ENCODE data around the gene CADM4. TPM values are rescaled to one million over a fixed set of nuclear protein-coding genes. Genes with fewer than 3 reads are reported as not detected.
A peak's percentile ranks its signal among the peaks of the same experiment; 100 is the strongest.

The CADM4 gene
- total RNA-seq, 1 donor from 2014 or later = 21.9 TPM

GRCh38 chr19:43674596-43674995 lies 34.9 kb upstream of the CADM4 start:
- no peak overlapping the region for H3K4me3 ChIP-seq (ENCODE audit: low read depth, low read length)
- TF ChIP-seq, protein P1, sequence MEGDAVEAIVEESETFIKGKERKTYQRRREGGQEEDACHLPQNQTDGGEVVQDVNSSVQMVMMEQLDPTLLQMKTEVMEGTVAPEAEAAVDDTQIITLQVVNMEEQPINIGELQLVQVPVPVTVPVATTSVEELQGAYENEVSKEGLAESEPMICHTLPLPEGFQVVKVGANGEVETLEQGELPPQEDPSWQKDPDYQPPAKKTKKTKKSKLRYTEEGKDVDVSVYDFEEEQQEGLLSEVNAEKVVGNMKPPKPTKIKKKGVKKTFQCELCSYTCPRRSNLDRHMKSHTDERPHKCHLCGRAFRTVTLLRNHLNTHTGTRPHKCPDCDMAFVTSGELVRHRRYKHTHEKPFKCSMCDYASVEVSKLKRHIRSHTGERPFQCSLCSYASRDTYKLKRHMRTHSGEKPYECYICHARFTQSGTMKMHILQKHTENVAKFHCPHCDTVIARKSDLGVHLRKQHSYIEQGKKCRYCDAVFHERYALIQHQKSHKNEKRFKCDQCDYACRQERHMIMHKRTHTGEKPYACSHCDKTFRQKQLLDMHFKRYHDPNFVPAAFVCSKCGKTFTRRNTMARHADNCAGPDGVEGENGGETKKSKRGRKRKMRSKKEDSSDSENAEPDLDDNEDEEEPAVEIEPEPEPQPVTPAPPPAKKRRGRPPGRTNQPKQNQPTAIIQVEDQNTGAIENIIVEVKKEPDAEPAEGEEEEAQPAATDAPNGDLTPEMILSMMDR (IDR thresholded peaks at IDR 0.05; ENCODE audit: insufficient read depth, low read length, poor library complexity, severe bottlenecking) = no peak
- H3K27me3 ChIP-seq (ENCODE audit: control insufficient read depth, insufficient read depth, low read length) = no peaks in the 10 kb centered on the region
- no peaks in the 10 kb centered on the region for H3K36me3 ChIP-seq (ENCODE audit: control insufficient read depth, insufficient read depth, low read length)
- no peak for DNase-seq (ENCODE audit: low read depth)

- H3K36me3 ChIP-seq (ENCODE audit: control insufficient read depth, insufficient read depth, low read length) = no peaks in the 10 kb centered on the region
- no peak overlapping the region for H3K4me3 ChIP-seq (ENCODE audit: low read depth, low read length)
- TF ChIP-seq, protein P1 (IDR thresholded peaks at IDR 0.05; ENCODE audit: insufficient read depth, low read length, poor library complexity, severe bottlenecking) = no peak
- no peaks in the 10 kb centered on the region for H3K27me3 ChIP-seq (ENCODE audit: control insufficient read depth, insufficient read depth, low read length)
- no peak for DNase-seq (ENCODE audit: low read depth)
Measured at GRCh38 chr19:43674183-43674582, 34.5 kb upstream of the CADM4 start.

DNA sequence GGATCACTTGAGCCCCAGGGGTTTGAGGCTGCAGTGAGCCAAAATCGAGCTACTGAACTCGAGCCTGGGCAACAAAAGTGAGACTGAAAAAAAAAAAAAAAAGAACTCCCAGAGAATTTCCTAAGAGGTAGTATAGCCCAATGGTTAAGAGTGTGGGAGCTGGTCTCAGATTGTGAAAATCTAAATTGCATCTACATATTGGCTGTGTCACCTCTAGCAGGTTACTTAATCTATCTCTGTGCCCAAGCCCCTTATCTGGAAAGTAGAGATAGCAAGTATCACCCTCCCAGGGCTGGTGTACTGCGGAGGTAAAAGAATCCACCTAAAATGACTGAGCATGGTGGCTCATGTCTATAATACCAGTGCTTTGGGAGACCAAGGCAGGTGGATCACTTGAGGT lies 34.0 kb upstream of the CADM4 start:
- no peaks in the 10 kb centered on the region for H3K27me3 ChIP-seq (ENCODE audit: control insufficient read depth, insufficient read depth, low read length)
- no peaks in the 10 kb centered on the region for H3K36me3 ChIP-seq (ENCODE audit: control insufficient read depth, insufficient read depth, low read length)
- DNase-seq (ENCODE audit: low read depth) = no peak
- H3K4me3 ChIP-seq (ENCODE audit: low read depth, low read length) = no peak overlapping the region
- TF ChIP-seq, protein P1 (IDR thresholded peaks at IDR 0.05; ENCODE audit: insufficient read depth, low read length, poor library complexity, severe bottlenecking) = no peak

DNA sequence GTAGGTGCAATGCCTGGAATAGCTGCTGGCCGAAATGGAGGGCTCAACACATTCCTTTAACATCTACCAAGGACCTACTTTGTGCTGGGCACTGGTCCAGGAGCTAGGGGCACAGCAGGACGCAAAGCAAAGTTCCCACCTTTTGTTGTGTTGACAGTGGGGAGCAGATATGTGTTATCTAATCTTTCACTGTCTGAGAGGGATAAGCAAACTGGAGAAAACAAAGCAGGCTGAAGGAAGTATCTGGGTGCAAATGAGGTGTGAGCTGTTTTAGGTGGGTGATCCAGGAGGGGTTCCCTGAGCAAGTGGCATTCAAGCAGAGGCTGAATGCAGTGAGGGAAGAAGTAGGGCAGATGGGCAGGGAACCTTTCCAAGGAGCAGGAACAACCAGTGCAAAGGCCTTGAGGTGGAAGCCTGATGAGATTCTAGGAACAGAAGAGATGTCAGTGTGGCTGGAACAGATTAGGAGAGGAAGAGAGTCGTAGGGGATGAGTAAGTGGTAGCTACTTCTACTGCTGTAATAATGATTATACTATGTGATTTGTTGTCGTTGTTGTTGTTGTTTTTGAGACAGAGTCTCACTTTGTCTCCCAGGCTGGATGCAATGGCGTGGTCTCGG lies 32.5 kb upstream of the CADM4 start:
- H3K36me3 ChIP-seq (ENCODE audit: control insufficient read depth, insufficient read depth, low read length) = no peaks in the 10 kb centered on the region
- DNase-seq (ENCODE audit: low read depth) = no peak
- no peak overlapping the region for H3K4me3 ChIP-seq (ENCODE audit: low read depth, low read length)
- TF ChIP-seq, protein P1 (IDR thresholded peaks at IDR 0.05; ENCODE audit: insufficient read depth, low read length, poor library complexity, severe bottlenecking) = no peak
- no peaks in the 10 kb centered on the region for H3K27me3 ChIP-seq (ENCODE audit: control insufficient read depth, insufficient read depth, low read length)

DNA sequence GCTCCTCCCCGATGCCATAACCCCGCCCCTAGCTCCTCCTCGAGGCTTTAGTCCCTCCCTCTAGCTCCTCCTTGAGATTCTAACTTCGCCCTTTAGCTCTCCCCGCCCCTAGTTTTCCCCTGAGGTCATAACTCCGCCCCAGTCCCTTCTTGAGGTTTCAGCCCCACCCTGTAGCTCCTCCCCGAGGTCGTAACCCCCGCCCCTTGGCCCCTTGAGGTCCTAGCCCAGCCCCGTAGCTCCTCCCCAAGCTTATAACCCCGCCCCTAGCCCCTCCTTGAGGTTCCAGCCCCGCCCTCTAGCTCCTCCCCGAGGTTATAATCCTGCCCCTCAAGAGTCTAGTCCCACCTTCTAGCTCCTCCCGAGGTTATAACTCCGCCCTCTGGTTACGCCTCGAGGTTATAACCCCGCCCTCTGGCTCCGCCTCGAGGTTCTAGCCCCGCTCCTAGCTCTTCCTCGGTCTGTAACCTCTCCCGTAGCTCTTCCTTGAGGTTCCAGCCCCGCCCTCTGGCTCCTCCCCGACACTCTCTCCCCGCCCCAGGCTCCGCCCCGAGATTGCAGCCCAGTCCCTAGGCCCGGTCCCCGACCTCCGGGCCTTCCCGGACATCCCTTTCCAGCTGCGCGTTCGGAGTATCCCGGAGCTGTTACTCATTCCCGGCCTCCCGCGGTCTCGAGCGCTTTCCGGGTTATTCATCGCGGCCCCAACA lies 28.9 kb upstream of the CADM4 start:
- H3K4me3 ChIP-seq (ENCODE audit: low read depth, low read length) = peak overlapping the region; percentile 80
- H3K36me3 ChIP-seq (ENCODE audit: control insufficient read depth, insufficient read depth, low read length) = peaks cover 6% of the 10 kb centered on the region
- peak; percentile 92 for DNase-seq (ENCODE audit: low read depth)
- TF ChIP-seq, protein P1 (IDR thresholded peaks at IDR 0.05; ENCODE audit: insufficient read depth, low read length, poor library complexity, severe bottlenecking) = no peak
- H3K27me3 ChIP-seq (ENCODE audit: control insufficient read depth, insufficient read depth, low read length) = no peaks in the 10 kb centered on the region
